Measurements from ENCODE around the gene EFS.

EFS gene

GRCh38 chr14:23358553-23359166 lies 6.3 kb downstream of the EFS start:
- TF ChIP-seq SIN3A (IDR thresholded peaks at IDR 0.05; ENCODE audit: borderline replicate concordance, insufficient read depth, low read length), result no peak

GRCh38 chr14:23358042-23358441 lies 6.9 kb downstream of the EFS start:
- TF ChIP-seq REST (IDR thresholded peaks at IDR 0.05; ENCODE audit: insufficient read depth in 1 of 2, low read depth in 2 of 2, low read length in 2 of 2), result no peak
- TF ChIP-seq SIN3A (IDR thresholded peaks at IDR 0.05; ENCODE audit: borderline replicate concordance, insufficient read depth, low read length), result no peak
- TF ChIP-seq TAF1 (IDR thresholded peaks at IDR 0.05; ENCODE audit: borderline replicate concordance, insufficient read depth, low read length), result no peak
- no peak for TF ChIP-seq FOXP2 (optimal IDR thresholded peaks at IDR 0.05; ENCODE audit: borderline replicate concordance, extremely low read depth, extremely low read length, insufficient read depth)
- no peak for TF ChIP-seq POLR2AphosphoS5 (IDR thresholded peaks at IDR 0.05; ENCODE audit: low read depth, low read length)

GRCh38 chr14:23357261-23357660 lies 7.7 kb downstream of the EFS start:
- TF ChIP-seq SIN3A (IDR thresholded peaks at IDR 0.05; ENCODE audit: borderline replicate concordance, insufficient read depth, low read length), result no peak
- no peak for TF ChIP-seq TAF1 (IDR thresholded peaks at IDR 0.05; ENCODE audit: borderline replicate concordance, insufficient read depth, low read length)
- no peak for TF ChIP-seq POLR2AphosphoS5 (IDR thresholded peaks at IDR 0.05; ENCODE audit: low read depth, low read length)
- no peak for TF ChIP-seq FOXP2 (optimal IDR thresholded peaks at IDR 0.05; ENCODE audit: borderline replicate concordance, extremely low read depth, extremely low read length, insufficient read depth)
- TF ChIP-seq REST (IDR thresholded peaks at IDR 0.05; ENCODE audit: insufficient read depth in 1 of 2, low read depth in 2 of 2, low read length in 2 of 2), result no peak

GRCh38 chr14:23356662-23357061 lies 8.3 kb downstream of the EFS start:
- no peak for TF ChIP-seq FOXP2 (optimal IDR thresholded peaks at IDR 0.05; ENCODE audit: borderline replicate concordance, extremely low read depth, extremely low read length, insufficient read depth)
- no peak for TF ChIP-seq POLR2AphosphoS5 (IDR thresholded peaks at IDR 0.05; ENCODE audit: low read depth, low read length)
- TF ChIP-seq SIN3A (IDR thresholded peaks at IDR 0.05; ENCODE audit: borderline replicate concordance, insufficient read depth, low read length), result no peak
- TF ChIP-seq TAF1 (IDR thresholded peaks at IDR 0.05; ENCODE audit: borderline replicate concordance, insufficient read depth, low read length), result no peak
- TF ChIP-seq REST (IDR thresholded peaks at IDR 0.05; ENCODE audit: insufficient read depth in 1 of 2, low read depth in 2 of 2, low read length in 2 of 2), result no peak

- TF ChIP-seq POLR2AphosphoS5 (IDR thresholded peaks at IDR 0.05; ENCODE audit: low read depth, low read length) (no peak), FOXP2 (optimal IDR thresholded peaks at IDR 0.05; ENCODE audit: borderline replicate concordance, extremely low read depth, extremely low read length, insufficient read depth) (no peak), SIN3A (IDR thresholded peaks at IDR 0.05; ENCODE audit: borderline replicate concordance, insufficient read depth, low read length) (no peak), REST (IDR thresholded peaks at IDR 0.05; ENCODE audit: insufficient read depth in 1 of 2, low read depth in 2 of 2, low read length in 2 of 2) (no peak), TAF1 (IDR thresholded peaks at IDR 0.05; ENCODE audit: borderline replicate concordance, insufficient read depth, low read length) (no peak)
These were observed 9.0 kb downstream of the EFS start for GRCh38 chr14:23355871-23356435.
